Measurements from ENCODE around the gene CRYGD. TPM values are rescaled to one million over a fixed set of nuclear protein-coding genes. Genes with fewer than 3 reads are reported as not detected.
"Not testable (repeated sequence)": the region's sequence is repeated elsewhere in the genome, so short reads cannot be mapped to it uniquely, and the experiment has no call there.

Gene CRYGD
- total RNA-seq, 1 experiment from 2014 or later, result 4.6 TPM

DNA sequence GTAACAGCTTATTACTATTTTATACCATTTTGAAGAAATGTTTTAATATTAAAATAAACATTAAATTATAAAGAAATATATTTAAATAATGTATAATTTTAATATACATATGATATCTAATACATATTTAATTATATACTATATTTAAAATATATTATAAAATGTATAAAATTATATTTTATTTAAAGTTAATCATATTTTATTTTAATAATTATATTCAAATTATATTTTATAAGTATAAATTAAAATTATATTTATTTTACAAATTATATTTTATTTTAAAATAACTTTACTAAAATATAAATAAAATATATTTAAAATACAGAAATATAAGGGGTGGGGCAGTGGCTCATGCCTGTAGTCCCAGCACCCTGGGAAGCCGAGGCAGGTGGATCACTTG is 2.1 kb downstream of the CRYGD start:
- H3K9me3 Mint-ChIP-seq, result peaks cover 8% of the 10 kb centered on the region
- ChIA-PET POLR2A (no interaction called here), CTCF (interaction anchor here (0.5 to 1.1 kb wide), 2 partner anchors 10 to 20 kb away, joined by 3 read pairs; no protein-coding TSS in a partner anchor)
- DNase-seq (ENCODE audit: low spot score), result no peak
- H3K27ac Mint-ChIP-seq, result no peak overlapping the region
- H3K36me3 Mint-ChIP-seq, result no peaks in the 10 kb centered on the region
- H3K4me3 Mint-ChIP-seq, result no peak overlapping the region
- no peak for ATAC-seq
- TF ChIP-seq HMGA2 (CRISPR knock-in tag; IDR thresholded peaks at IDR 0.05), result peak; percentile 98; the same call in 1 of the 2 replicates
- TF ChIP-seq, protein P1, sequence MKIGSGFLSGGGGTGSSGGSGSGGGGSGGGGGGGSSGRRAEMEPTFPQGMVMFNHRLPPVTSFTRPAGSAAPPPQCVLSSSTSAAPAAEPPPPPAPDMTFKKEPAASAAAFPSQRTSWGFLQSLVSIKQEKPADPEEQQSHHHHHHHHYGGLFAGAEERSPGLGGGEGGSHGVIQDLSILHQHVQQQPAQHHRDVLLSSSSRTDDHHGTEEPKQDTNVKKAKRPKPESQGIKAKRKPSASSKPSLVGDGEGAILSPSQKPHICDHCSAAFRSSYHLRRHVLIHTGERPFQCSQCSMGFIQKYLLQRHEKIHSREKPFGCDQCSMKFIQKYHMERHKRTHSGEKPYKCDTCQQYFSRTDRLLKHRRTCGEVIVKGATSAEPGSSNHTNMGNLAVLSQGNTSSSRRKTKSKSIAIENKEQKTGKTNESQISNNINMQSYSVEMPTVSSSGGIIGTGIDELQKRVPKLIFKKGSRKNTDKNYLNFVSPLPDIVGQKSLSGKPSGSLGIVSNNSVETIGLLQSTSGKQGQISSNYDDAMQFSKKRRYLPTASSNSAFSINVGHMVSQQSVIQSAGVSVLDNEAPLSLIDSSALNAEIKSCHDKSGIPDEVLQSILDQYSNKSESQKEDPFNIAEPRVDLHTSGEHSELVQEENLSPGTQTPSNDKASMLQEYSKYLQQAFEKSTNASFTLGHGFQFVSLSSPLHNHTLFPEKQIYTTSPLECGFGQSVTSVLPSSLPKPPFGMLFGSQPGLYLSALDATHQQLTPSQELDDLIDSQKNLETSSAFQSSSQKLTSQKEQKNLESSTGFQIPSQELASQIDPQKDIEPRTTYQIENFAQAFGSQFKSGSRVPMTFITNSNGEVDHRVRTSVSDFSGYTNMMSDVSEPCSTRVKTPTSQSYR (CRISPR knock-in tag; IDR thresholded peaks at IDR 0.05), result no peak
- H3K27me3 Mint-ChIP-seq (ENCODE audit: low read depth), result no peaks in the 10 kb centered on the region; the same call in 1 of the 2 replicates
- H3K4me1 Mint-ChIP-seq, result peaks cover 15% of the 10 kb centered on the region

DNA sequence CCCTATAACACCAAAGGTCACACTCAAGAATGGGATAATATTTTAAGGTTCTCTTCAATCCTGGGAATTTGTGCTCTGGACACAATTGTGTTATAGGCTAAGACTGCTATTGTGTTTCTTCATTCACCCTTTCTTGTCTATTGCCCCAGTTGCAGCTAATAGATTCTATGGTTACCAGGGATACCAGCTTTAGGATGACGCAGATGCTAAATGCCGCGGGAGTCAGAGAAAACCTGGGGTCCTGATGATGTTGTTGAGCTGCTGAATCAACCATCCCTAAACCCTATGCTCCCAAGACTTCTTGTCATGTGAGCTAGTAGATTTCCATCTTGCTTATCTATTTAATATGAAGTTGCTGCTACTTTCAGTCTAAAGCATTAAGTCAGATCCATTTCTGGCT is 5.4 kb downstream of the CRYGD start:
- TF ChIP-seq, protein P2, sequence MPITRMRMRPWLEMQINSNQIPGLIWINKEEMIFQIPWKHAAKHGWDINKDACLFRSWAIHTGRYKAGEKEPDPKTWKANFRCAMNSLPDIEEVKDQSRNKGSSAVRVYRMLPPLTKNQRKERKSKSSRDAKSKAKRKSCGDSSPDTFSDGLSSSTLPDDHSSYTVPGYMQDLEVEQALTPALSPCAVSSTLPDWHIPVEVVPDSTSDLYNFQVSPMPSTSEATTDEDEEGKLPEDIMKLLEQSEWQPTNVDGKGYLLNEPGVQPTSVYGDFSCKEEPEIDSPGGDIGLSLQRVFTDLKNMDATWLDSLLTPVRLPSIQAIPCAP (CRISPR knock-in tag; IDR thresholded peaks at IDR 0.05), result no peak
- TF ChIP-seq OVOL2 (CRISPR knock-in tag; IDR thresholded peaks at IDR 0.05; ENCODE audit: borderline replicate concordance) (no peak), PRRX2 (CRISPR knock-in tag; IDR thresholded peaks at IDR 0.05) (no peak), TP53 (CRISPR knock-in tag; IDR thresholded peaks at IDR 0.05) (no peak), ATF3 (CRISPR knock-in tag; conservative IDR thresholded peaks at IDR 0.05) (no peak), SP1 (CRISPR knock-in tag; conservative IDR thresholded peaks at IDR 0.05) (no peak), GRHL2 (CRISPR knock-in tag; IDR thresholded peaks at IDR 0.05; ENCODE audit: insufficient replicate concordance, severe bottlenecking) (no peak), IRF2 (CRISPR knock-in tag; IDR thresholded peaks at IDR 0.05; ENCODE audit: borderline replicate concordance, low read depth) (no peak), ESRRA (CRISPR knock-in tag; IDR thresholded peaks at IDR 0.05; ENCODE audit: borderline replicate concordance) (no peak), ERG (CRISPR knock-in tag; IDR thresholded peaks at IDR 0.05) (no peak), AFF4 (CRISPR knock-in tag; IDR thresholded peaks at IDR 0.05; ENCODE audit: borderline replicate concordance) (no peak), MYBL2 (CRISPR knock-in tag; IDR thresholded peaks at IDR 0.05) (no peak)
- TF ChIP-seq, protein P3, sequence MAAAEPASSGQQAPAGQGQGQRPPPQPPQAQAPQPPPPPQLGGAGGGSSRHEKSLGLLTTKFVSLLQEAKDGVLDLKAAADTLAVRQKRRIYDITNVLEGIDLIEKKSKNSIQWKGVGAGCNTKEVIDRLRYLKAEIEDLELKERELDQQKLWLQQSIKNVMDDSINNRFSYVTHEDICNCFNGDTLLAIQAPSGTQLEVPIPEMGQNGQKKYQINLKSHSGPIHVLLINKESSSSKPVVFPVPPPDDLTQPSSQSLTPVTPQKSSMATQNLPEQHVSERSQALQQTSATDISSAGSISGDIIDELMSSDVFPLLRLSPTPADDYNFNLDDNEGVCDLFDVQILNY (CRISPR knock-in tag; IDR thresholded peaks at IDR 0.05), result no peak
- TF ChIP-seq, protein P4, sequence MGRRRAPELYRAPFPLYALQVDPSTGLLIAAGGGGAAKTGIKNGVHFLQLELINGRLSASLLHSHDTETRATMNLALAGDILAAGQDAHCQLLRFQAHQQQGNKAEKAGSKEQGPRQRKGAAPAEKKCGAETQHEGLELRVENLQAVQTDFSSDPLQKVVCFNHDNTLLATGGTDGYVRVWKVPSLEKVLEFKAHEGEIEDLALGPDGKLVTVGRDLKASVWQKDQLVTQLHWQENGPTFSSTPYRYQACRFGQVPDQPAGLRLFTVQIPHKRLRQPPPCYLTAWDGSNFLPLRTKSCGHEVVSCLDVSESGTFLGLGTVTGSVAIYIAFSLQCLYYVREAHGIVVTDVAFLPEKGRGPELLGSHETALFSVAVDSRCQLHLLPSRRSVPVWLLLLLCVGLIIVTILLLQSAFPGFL (CRISPR knock-in tag; IDR thresholded peaks at IDR 0.05; ENCODE audit: borderline replicate concordance), result no peak
- Mint-ChIP-seq H3K36me3 (no peaks in the 10 kb centered on the region), H3K27ac (no peak overlapping the region), H3K4me1 (peaks cover 6% of the 10 kb centered on the region), H3K9me3 (0 out of 2 replicates have a peak, but pooled peaks cover 7% of the 10 kb centered on the region), H3K27me3 (ENCODE audit: low read depth) (no peaks in the 10 kb centered on the region; the same call in 1 of the 2 replicates), H3K4me3 (no peak overlapping the region)
- CTCF ChIA-PET, result no interaction called here
- POLR2A ChIA-PET, result no interaction called here
- no peak for DNase-seq (ENCODE audit: low spot score)
- ATAC-seq, result no peak

- H3K27me3 Mint-ChIP-seq (ENCODE audit: low read depth); H3K9me3 Mint-ChIP-seq; POLR2A ChIA-PET; ATAC-seq; DNase-seq (ENCODE audit: low spot score); H3K36me3 Mint-ChIP-seq; H3K4me3 Mint-ChIP-seq; H3K27ac Mint-ChIP-seq; CTCF ChIA-PET: not testable (repeated sequence)
- H3K4me1 Mint-ChIP-seq, result peaks cover 16% of the 10 kb centered on the region
Measured at GRCh38 chr2:208117390-208117789, 6.9 kb downstream of the CRYGD start.
